HCT116 (cell line): Measurements from ENCODE around the gene PSORS1C1.

Experiments used
- EGR1 ChIP-seq: IDR thresholded peaks from 2 replicates; pipeline ENCODE4 v1.6.1; 2012; ENCODE audit warnings: low read depth
- POLR2A ChIP-seq: IDR thresholded peaks from 2 replicates; pipeline ENCODE4 v1.7.0; 2011; ENCODE audit warnings: borderline replicate concordance; ENCODE audit not compliant: insufficient read depth, insufficient read length; ENCODE audit errors: extremely low read depth
- POLR2AphosphoS5 ChIP-seq: IDR thresholded peaks from 2 replicates; pipeline ENCODE4 v1.6.1; 2011; ENCODE audit warnings: mild to moderate bottlenecking, low read depth, low read length, moderate library complexity
- SP1 ChIP-seq: IDR thresholded peaks from 2 replicates; pipeline ENCODE4 v1.6.1; 2012; ENCODE audit warnings: low read depth
- YY1 ChIP-seq: IDR thresholded peaks from 2 replicates; pipeline ENCODE4 v1.6.1; 2011; ENCODE audit warnings: low read length, low read depth, moderate library complexity, mild to moderate bottlenecking; ENCODE audit not compliant: insufficient replicate concordance; ENCODE audit errors: extremely low read depth
- ZBTB33 ChIP-seq: IDR thresholded peaks from 2 replicates; pipeline ENCODE4 v1.6.1; 2011; ENCODE audit warnings: mild to moderate bottlenecking, low read length, moderate library complexity; ENCODE audit not compliant: insufficient replicate concordance; ENCODE audit errors: extremely low read depth
- TF ChIP-seq, protein P1 (sequence below), 3 experiments: fragments of 200-600 bp in 1 of 3; sonication (generic) in 1 of 3; IDR thresholded peaks in 2 of 3; conservative IDR thresholded peaks in 1 of 3; 2 replicates each; pipeline ENCODE4 v1.5.1; 2012 to 2017; ENCODE audit warnings: low read depth in 2 of 3, low read length in 2 of 3, antibody characterized with exemption in 1 of 3, borderline replicate concordance in 1 of 3, control low read depth in 1 of 3, mild to moderate bottlenecking in 1 of 3, mixed read lengths in 1 of 3, mixed run types in 1 of 3, moderate library complexity in 1 of 3; ENCODE audit not compliant: insufficient read depth in 1 of 3

- TF ChIP-seq SP1 (no peak), POLR2AphosphoS5 (no peak), POLR2A (no peak), YY1 (no peak), ZBTB33 (no peak), EGR1 (no peak)
- TF ChIP-seq, protein P1, sequence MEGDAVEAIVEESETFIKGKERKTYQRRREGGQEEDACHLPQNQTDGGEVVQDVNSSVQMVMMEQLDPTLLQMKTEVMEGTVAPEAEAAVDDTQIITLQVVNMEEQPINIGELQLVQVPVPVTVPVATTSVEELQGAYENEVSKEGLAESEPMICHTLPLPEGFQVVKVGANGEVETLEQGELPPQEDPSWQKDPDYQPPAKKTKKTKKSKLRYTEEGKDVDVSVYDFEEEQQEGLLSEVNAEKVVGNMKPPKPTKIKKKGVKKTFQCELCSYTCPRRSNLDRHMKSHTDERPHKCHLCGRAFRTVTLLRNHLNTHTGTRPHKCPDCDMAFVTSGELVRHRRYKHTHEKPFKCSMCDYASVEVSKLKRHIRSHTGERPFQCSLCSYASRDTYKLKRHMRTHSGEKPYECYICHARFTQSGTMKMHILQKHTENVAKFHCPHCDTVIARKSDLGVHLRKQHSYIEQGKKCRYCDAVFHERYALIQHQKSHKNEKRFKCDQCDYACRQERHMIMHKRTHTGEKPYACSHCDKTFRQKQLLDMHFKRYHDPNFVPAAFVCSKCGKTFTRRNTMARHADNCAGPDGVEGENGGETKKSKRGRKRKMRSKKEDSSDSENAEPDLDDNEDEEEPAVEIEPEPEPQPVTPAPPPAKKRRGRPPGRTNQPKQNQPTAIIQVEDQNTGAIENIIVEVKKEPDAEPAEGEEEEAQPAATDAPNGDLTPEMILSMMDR (IDR thresholded peaks at IDR 0.05 in 2 of 3, conservative IDR thresholded peaks at IDR 0.05 in 1 of 3; ENCODE audit: borderline replicate concordance in 1 of 3, insufficient read depth in 1 of 3, low read depth in 2 of 3, low read length in 2 of 3): no peak
Measured at GRCh38 chr6:31139599-31139998, 25.0 kb downstream of the PSORS1C1 start.
